Measurements from ENCODE around the gene CRBN.

DNA sequence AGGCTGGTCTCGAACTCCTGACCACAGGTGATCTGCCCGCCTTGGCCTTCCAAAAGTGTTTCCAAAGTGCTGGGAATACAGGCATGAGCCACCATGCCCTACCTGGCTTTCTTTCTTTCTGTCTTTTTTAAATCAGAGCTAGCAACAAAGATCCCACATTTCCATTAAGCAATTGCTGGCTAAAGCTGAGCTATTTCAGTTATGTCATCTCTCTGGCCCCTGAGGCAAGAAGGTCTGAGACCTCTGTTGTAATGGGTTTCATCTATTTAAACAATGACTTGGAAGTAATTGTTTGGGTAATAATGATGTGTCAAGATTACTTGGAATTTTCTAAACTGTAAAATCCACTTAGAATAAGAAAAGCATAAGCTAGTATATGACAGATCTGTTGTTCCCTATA lies 30.2 kb upstream of the CRBN start:
- TF ChIP-seq ZBTB1 (CRISPR knock-in tag; IDR thresholded peaks at IDR 0.05; ENCODE audit: borderline replicate concordance): no peak
- TF ChIP-seq, protein P1, sequence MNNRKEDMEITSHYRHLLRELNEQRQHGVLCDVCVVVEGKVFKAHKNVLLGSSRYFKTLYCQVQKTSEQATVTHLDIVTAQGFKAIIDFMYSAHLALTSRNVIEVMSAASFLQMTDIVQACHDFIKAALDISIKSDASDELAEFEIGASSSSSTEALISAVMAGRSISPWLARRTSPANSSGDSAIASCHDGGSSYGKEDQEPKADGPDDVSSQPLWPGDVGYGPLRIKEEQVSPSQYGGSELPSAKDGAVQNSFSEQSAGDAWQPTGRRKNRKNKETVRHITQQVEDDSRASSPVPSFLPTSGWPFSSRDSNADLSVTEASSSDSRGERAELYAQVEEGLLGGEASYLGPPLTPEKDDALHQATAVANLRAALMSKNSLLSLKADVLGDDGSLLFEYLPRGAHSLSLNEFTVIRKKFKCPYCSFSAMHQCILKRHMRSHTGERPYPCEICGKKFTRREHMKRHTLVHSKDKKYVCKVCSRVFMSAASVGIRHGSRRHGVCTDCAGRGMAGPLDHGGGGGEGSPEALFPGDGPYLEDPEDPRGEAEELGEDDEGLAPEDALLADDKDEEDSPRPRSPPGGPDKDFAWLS (CRISPR knock-in tag; IDR thresholded peaks at IDR 0.05; ENCODE audit: borderline replicate concordance): no peak
- no peak for TF ChIP-seq ZNF431 (CRISPR knock-in tag; IDR thresholded peaks at IDR 0.05; ENCODE audit: borderline replicate concordance, low read depth)
- TF ChIP-seq SRF (IDR thresholded peaks at IDR 0.05; ENCODE audit: low read depth, low read length): no peak
- TF ChIP-seq, protein P2, sequence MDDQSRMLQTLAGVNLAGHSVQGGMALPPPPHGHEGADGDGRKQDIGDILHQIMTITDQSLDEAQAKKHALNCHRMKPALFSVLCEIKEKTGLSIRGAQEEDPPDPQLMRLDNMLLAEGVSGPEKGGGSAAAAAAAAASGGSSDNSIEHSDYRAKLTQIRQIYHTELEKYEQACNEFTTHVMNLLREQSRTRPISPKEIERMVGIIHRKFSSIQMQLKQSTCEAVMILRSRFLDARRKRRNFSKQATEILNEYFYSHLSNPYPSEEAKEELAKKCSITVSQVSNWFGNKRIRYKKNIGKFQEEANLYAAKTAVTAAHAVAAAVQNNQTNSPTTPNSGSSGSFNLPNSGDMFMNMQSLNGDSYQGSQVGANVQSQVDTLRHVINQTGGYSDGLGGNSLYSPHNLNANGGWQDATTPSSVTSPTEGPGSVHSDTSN (CRISPR knock-in tag; IDR thresholded peaks at IDR 0.05; ENCODE audit: borderline replicate concordance): no peak
- TF ChIP-seq, protein P3, sequence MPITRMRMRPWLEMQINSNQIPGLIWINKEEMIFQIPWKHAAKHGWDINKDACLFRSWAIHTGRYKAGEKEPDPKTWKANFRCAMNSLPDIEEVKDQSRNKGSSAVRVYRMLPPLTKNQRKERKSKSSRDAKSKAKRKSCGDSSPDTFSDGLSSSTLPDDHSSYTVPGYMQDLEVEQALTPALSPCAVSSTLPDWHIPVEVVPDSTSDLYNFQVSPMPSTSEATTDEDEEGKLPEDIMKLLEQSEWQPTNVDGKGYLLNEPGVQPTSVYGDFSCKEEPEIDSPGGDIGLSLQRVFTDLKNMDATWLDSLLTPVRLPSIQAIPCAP (CRISPR knock-in tag; IDR thresholded peaks at IDR 0.05; ENCODE audit: low read depth): no peak

Data from HepG2 (cell line).